Measurements from ENCODE around the gene CCL1. TPM values are rescaled to one million over a fixed set of nuclear protein-coding genes. Genes with fewer than 3 reads are reported as not detected.

Gene CCL1
- total RNA-seq, 2 donors from 2014 or later, result not detected

DNA sequence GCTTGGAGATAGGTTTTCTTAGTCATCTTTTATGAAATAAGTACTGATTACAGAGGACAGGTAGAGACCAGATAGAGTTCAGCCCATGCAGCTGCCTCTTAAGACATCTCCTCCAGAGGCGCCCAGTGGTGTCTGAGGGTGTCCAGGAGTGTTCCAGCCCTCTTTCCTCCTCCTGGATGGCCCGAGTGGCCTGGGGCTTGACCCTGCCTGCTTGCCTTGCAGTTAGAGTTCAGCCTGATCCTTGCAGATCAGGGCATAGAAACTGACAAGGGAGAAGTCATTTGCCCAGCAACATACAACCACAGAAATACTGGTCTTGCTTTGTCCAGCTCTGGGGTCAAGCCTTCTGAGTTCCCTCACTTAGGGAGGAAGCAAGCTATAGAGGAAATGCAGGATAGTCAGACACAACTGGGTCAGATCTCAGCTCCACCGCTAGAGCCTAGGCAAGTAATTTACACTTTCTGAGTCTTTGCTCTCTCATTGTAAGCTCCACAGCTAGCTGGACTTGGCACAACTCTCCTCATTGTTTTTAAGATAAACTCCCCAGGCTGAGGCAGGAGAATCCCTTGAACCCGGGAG lies 3.6 kb upstream of the CCL1 start:
- Histone ChIP-seq H3K36me3 (no peaks in the 10 kb centered on the region), H3K9ac (ENCODE audit: low read depth in 2 of 2, low read length in 2 of 2) (no peak overlapping the region), H3K9me3 (no peaks in the 10 kb centered on the region), H3K4me3 (no peak overlapping the region), H3K4me1 (no peaks in the 10 kb centered on the region), H3K27ac (no peak overlapping the region), H3K27me3 (no peaks in the 10 kb centered on the region)
- intact Hi-C loops (cut with DNase I), result no loop called here
- no peak for DNase-seq
- TF ChIP-seq, protein P1, sequence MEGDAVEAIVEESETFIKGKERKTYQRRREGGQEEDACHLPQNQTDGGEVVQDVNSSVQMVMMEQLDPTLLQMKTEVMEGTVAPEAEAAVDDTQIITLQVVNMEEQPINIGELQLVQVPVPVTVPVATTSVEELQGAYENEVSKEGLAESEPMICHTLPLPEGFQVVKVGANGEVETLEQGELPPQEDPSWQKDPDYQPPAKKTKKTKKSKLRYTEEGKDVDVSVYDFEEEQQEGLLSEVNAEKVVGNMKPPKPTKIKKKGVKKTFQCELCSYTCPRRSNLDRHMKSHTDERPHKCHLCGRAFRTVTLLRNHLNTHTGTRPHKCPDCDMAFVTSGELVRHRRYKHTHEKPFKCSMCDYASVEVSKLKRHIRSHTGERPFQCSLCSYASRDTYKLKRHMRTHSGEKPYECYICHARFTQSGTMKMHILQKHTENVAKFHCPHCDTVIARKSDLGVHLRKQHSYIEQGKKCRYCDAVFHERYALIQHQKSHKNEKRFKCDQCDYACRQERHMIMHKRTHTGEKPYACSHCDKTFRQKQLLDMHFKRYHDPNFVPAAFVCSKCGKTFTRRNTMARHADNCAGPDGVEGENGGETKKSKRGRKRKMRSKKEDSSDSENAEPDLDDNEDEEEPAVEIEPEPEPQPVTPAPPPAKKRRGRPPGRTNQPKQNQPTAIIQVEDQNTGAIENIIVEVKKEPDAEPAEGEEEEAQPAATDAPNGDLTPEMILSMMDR (IDR thresholded peaks at IDR 0.05), result no peak

DNA sequence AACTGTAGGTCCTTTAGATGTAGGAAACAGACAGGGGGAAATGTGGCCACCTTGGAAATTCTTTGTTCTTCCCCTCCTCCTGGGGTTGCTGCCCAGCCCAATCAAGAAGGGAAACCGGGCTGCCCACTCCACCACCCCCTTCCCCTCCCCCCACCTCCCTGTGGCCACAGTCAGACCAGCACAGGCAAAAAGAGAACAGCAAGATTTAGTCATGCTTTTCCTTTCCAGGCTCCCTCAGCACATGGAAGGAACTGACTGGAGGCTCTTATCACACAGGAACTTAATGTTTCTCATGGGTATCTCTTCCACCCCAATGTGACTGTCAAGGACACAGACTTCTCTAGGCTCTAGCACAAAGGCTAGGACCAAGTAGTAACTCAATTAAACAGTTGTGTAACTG lies 3.0 kb upstream of the CCL1 start:
- Histone ChIP-seq H3K9me3 (no peaks in the 10 kb centered on the region), H3K4me3 (no peak overlapping the region), H3K9ac (ENCODE audit: low read depth in 2 of 2, low read length in 2 of 2) (no peak overlapping the region), H3K4me1 (no peaks in the 10 kb centered on the region), H3K27ac (no peak overlapping the region), H3K27me3 (no peaks in the 10 kb centered on the region), H3K36me3 (no peaks in the 10 kb centered on the region)
- DNase-seq, result no peak
- TF ChIP-seq, protein P1 (IDR thresholded peaks at IDR 0.05), result no peak
- intact Hi-C loops (cut with DNase I), result no loop called here

DNA sequence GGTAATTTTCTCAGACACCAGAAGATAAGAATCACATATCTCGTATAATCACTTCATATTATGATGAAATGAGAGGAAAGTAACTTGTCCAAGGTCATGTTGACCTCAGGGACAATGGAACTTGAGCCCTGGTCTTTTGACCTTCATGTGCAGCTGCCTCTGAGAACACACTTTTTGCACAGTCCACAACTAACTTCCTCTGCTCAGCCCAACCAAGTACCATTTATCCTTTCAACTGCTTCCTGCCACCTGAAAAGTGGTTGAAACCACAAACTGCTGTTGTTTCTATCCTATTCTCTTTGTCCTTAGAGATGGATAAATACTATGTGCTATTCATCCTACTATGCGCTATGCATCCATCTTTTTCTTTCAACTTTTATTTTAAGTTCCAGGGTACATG lies 2.3 kb upstream of the CCL1 start:
- H3K4me1 ChIP-seq, result no peaks in the 10 kb centered on the region
- no peaks in the 10 kb centered on the region for H3K27me3 ChIP-seq
- DNase-seq, result no peak
- no peaks in the 10 kb centered on the region for H3K9me3 ChIP-seq
- H3K9ac ChIP-seq (ENCODE audit: low read depth in 2 of 2, low read length in 2 of 2), result no peak overlapping the region
- H3K4me3 ChIP-seq, result no peak overlapping the region
- no peak overlapping the region for H3K27ac ChIP-seq
- TF ChIP-seq, protein P1 (IDR thresholded peaks at IDR 0.05), result no peak
- H3K36me3 ChIP-seq, result no peaks in the 10 kb centered on the region
- intact Hi-C loops (cut with DNase I), result no loop called here

DNA sequence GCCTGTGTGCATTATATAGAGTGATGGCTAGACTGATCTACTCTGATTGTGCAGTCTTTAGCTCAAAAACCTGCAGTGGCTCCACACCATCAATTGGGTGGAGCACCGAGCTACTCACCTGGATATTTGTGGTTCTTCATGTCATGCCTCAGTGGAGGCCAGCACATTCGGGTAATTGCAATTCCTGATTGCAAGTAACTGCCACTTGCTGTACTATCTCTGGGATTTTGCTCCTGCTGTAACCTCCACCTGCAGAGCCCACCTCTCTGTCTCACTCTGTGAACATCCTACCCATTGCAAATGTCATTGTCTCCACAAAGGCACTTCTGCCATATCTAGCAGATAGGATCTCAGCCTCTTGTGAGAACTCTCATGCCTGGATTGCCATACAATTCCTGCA lies 1.7 kb upstream of the CCL1 start:
- no peaks in the 10 kb centered on the region for H3K27me3 ChIP-seq
- no peak for DNase-seq
- H3K4me1 ChIP-seq, result no peaks in the 10 kb centered on the region
- H3K9ac ChIP-seq (ENCODE audit: low read depth in 2 of 2, low read length in 2 of 2), result no peak overlapping the region
- H3K4me3 ChIP-seq, result no peak overlapping the region
- intact Hi-C loops (cut with DNase I), result no loop called here
- no peaks in the 10 kb centered on the region for H3K9me3 ChIP-seq
- H3K27ac ChIP-seq, result no peak overlapping the region
- H3K36me3 ChIP-seq, result no peaks in the 10 kb centered on the region
- TF ChIP-seq, protein P1 (IDR thresholded peaks at IDR 0.05), result no peak

DNA sequence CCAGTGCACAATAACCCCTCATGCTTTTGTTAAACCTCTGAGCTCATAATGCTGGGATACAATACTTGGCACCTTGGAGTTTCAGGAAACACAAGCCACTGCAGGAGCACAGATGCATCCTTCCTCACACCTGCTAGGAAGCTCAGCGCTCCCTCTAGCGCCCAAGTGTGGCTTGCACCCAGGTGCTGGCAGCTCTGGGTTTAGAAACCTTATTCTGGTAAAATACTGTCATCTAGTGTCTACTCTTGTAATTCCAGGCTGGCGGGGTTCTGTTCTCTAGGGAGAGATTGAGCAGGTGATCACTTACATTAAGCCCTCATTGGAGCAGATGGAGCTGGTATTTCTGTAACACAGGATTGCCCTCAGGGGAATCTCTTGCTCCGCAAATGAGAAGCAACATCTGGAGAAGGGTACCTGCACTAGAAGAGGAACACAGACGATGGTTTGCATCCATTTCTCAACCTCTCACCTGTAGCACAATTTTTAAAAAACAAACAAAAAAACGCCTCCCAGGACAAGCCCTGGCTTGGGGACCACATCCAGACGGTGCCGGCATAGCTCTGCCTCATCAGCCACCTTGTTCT lies 1.5 kb downstream of the CCL1 start:
- Histone ChIP-seq H3K9me3 (no peaks in the 10 kb centered on the region), H3K4me1 (no peaks in the 10 kb centered on the region), H3K9ac (ENCODE audit: low read depth in 2 of 2, low read length in 2 of 2) (no peak overlapping the region), H3K4me3 (no peak overlapping the region), H3K27me3 (no peaks in the 10 kb centered on the region), H3K36me3 (no peaks in the 10 kb centered on the region), H3K27ac (no peak overlapping the region)
- TF ChIP-seq, protein P1 (IDR thresholded peaks at IDR 0.05), result peak; percentile 97
- peak; percentile 92 for DNase-seq
- intact Hi-C loops (cut with DNase I), result loop anchor here (1.0 kb wide), 1 partner anchor 161 kb away; no protein-coding TSS in a partner anchor

All from colonic mucosa (tissue), 4 donors.